H1 (cell line): ENCODE measurements around the gene UBE3B. TPM values are rescaled to one million over a fixed set of nuclear protein-coding genes. Genes with fewer than 3 reads are reported as not detected.

ENCODE experiments used
- CTCF ChIA-PET: fragments of 300-600 bp; sonication (Branson Sonifier 250); formaldehyde crosslinking; loops from one replicate; lab custom pipeline; 2021; ENCODE audit not compliant: partially characterized antibody; lab: Charles Lee
- POLR2A ChIA-PET: fragments of 300-600 bp; sonication (Branson Sonifier 250); formaldehyde crosslinking; loops from one replicate; lab custom pipeline; 2021; ENCODE audit warnings: inconsistent platforms; ENCODE audit not compliant: partially characterized antibody; lab: Charles Lee
- DNase-seq, 2 experiments: peaks; one replicate each; pipeline versions ENCODE4 v3.0.0 to v3.0.0-alpha.2; 2010 to 2022; ENCODE audit warnings: low spot score in 2 of 2, low read depth in 1 of 2, mixed read lengths in 1 of 2
- FAIRE-seq: peaks from 2 replicates; lab custom pipeline; 2011; peaks lifted over from hg19 to GRCh38; lab: Jason Lieb, UNC
- H2AFZ ChIP-seq: 2 replicates; pipeline ENCODE4 v1.8.1; 2012; ENCODE audit warnings: low read length, inconsistent platforms
- H2AK5ac ChIP-seq: 2 replicates; pipeline ENCODE4 v1.6.1; 2013; ENCODE audit warnings: low read depth, low read length
- H2BK120ac ChIP-seq: replicated peaks from 2 replicates; pipeline ENCODE3; 2013; ENCODE audit warnings: low read depth, low read length, inconsistent platforms
- H2BK12ac ChIP-seq: 2 replicates; pipeline ENCODE4 v1.6.1; 2013; ENCODE audit warnings: low read depth, low read length
- H2BK15ac ChIP-seq: 2 replicates; pipeline ENCODE4 v1.6.1; 2013; ENCODE audit warnings: low read length
- H2BK20ac ChIP-seq: 2 replicates; pipeline ENCODE4 v1.6.1; 2013; ENCODE audit warnings: low read length
- H2BK5ac ChIP-seq: 2 replicates; pipeline ENCODE4 v1.6.1; 2013; ENCODE audit warnings: low read depth, low read length
- H3K14ac ChIP-seq: 2 replicates; pipeline ENCODE4 v1.6.1; 2013; ENCODE audit warnings: inconsistent platforms; ENCODE audit not compliant: insufficient read length
- H3K18ac ChIP-seq: 2 replicates; pipeline ENCODE4 v1.6.1; 2013; ENCODE audit warnings: low read length; ENCODE audit errors: extremely low read depth
- H3K23ac ChIP-seq: 2 replicates; pipeline ENCODE4 v1.6.1; 2013; ENCODE audit warnings: inconsistent platforms; ENCODE audit not compliant: insufficient read length
- H3K23me2 ChIP-seq: 2 replicates; pipeline ENCODE4 v1.6.1; 2013; ENCODE audit warnings: low read depth, low read length
- H3K27ac ChIP-seq: 2 replicates; pipeline ENCODE4 v1.6.1; 2011; ENCODE audit warnings: low read depth, low read length, inconsistent platforms
- H3K27me3 ChIP-seq, 4 experiments: replicated peaks in 1 of 4; 1 replicate in 1 of 4; 2 replicates in 3 of 4; pipeline versions ENCODE4 v1.6.1 to v1.8.1; 2011 to 2013; ENCODE audit warnings: low read length in 3 of 4, mild to moderate bottlenecking in 3 of 4, inconsistent platforms in 2 of 4, mixed read lengths in 2 of 4, moderate library complexity in 1 of 4; ENCODE audit not compliant: control insufficient read depth in 3 of 4, insufficient read depth in 3 of 4; ENCODE audit errors: extremely low read depth in 1 of 4
- H3K36me3 ChIP-seq, 4 experiments: 2 replicates each; pipeline versions ENCODE4 v1.6.1 to v1.8.1; 2011 to 2013; ENCODE audit warnings: mild to moderate bottlenecking in 4 of 4, low read length in 3 of 4, moderate library complexity in 2 of 4, control low read depth in 1 of 4, inconsistent platforms in 1 of 4; ENCODE audit not compliant: insufficient read depth in 4 of 4, control insufficient read depth in 2 of 4
- H3K4ac ChIP-seq: replicated peaks from 2 replicates; pipeline ENCODE3; 2013; ENCODE audit warnings: low read length, low read depth, mixed read lengths, inconsistent platforms; ENCODE audit not compliant: insufficient read length
- H3K4me1 ChIP-seq, 4 experiments: replicated peaks in 1 of 4; 1 replicate in 1 of 4; 2 replicates in 3 of 4; pipeline versions ENCODE4 v1.6.1 to v1.8.1; 2011 to 2013; ENCODE audit warnings: low read length in 3 of 4, inconsistent platforms in 2 of 4, mixed read lengths in 1 of 4; ENCODE audit not compliant: insufficient read depth in 4 of 4, control insufficient read depth in 3 of 4
- H3K4me2 ChIP-seq, 2 experiments: 2 replicates each; pipeline versions ENCODE4 v1.6.1 to v1.8.1; 2011 to 2013; ENCODE audit warnings: low read depth in 2 of 2, low read length in 2 of 2, control low read depth in 1 of 2, inconsistent platforms in 1 of 2, mild to moderate bottlenecking in 1 of 2; ENCODE audit not compliant: insufficient read depth in 1 of 2
- H3K4me3 ChIP-seq, 4 experiments: fragments of 200-600, 300-600 bp in 1 of 4; sonication (generic), shearing (Covaris generic), sonication (Bioruptor Twin) in 1 of 4; 2 replicates each; pipeline versions ENCODE4 v1.5.1 to v1.8.1; 2011 to 2016; ENCODE audit warnings: low read length in 4 of 4, low read depth in 3 of 4, control low read depth in 2 of 4, inconsistent platforms in 2 of 4, mild to moderate bottlenecking in 2 of 4, mixed read lengths in 1 of 4, moderate library complexity in 1 of 4; ENCODE audit not compliant: insufficient read depth in 2 of 4; ENCODE audit errors: extremely low read depth in 1 of 4
- H3K56ac ChIP-seq: replicated peaks from 2 replicates; pipeline ENCODE3; 2013; ENCODE audit warnings: low read depth, mild to moderate bottlenecking, mixed read lengths, low read length, inconsistent platforms; ENCODE audit not compliant: insufficient read length
- H3K79me1 ChIP-seq: 2 replicates; pipeline ENCODE4 v1.6.1; 2013; ENCODE audit warnings: low read depth, low read length, control low read depth
- H3K79me2 ChIP-seq, 2 experiments: 2 replicates each; pipeline versions ENCODE4 v1.6.1 to v1.8.1; 2012 to 2013; ENCODE audit warnings: low read length in 2 of 2, mild to moderate bottlenecking in 2 of 2, inconsistent platforms in 1 of 2; ENCODE audit not compliant: insufficient read depth in 2 of 2, control insufficient read depth in 1 of 2
- H3K9ac ChIP-seq, 4 experiments: replicated peaks in 1 of 4; 1 replicate in 1 of 4; 2 replicates in 3 of 4; pipeline versions ENCODE4 v1.6.1 to v1.8.1; 2011 to 2013; ENCODE audit warnings: low read depth in 3 of 4, low read length in 3 of 4, control low read depth in 2 of 4, mild to moderate bottlenecking in 2 of 4, moderate library complexity in 2 of 4, inconsistent platforms in 1 of 4; ENCODE audit errors: extremely low read depth in 1 of 4
- H3K9me3 ChIP-seq, 2 experiments: 2 replicates each; pipeline versions ENCODE4 v1.6.1 to v1.8.1; 2012 to 2013; ENCODE audit warnings: mild to moderate bottlenecking in 2 of 2, moderate library complexity in 2 of 2, control low read depth in 1 of 2, inconsistent platforms in 1 of 2, low read depth in 1 of 2, low read length in 1 of 2, mixed read lengths in 1 of 2; ENCODE audit not compliant: insufficient read depth in 2 of 2
- H4K20me1 ChIP-seq, 2 experiments: replicated peaks in 1 of 2; 2 replicates each; pipeline versions ENCODE3 to v1.8.1; 2011 to 2013; ENCODE audit warnings: inconsistent platforms in 2 of 2, low read length in 2 of 2, mild to moderate bottlenecking in 1 of 2; ENCODE audit not compliant: insufficient read depth in 2 of 2, control insufficient read depth in 1 of 2
- H4K5ac ChIP-seq: 2 replicates; pipeline ENCODE4 v1.6.1; 2013; ENCODE audit warnings: low read length, low read depth, mixed read lengths, inconsistent platforms; ENCODE audit not compliant: insufficient read length
- H4K8ac ChIP-seq: 2 replicates; pipeline ENCODE4 v1.8.0; 2013; ENCODE audit warnings: mild to moderate bottlenecking, moderate library complexity, low read length, inconsistent platforms; ENCODE audit not compliant: insufficient read depth; ENCODE audit errors: extremely low read depth
- H4K91ac ChIP-seq: replicated peaks from 2 replicates; pipeline ENCODE3; 2013; ENCODE audit warnings: low read length, mixed read lengths, inconsistent platforms; ENCODE audit not compliant: insufficient read length
- BACH1 ChIP-seq: IDR thresholded peaks from 2 replicates; pipeline ENCODE4 v1.6.1; 2012; ENCODE audit warnings: low read length, improper control_type of control experiment
- CHD1 ChIP-seq: IDR thresholded peaks from 2 replicates; pipeline ENCODE4 v1.6.1; 2012; ENCODE audit warnings: low read depth, low read length, improper control_type of control experiment
- CTBP2 ChIP-seq: IDR thresholded peaks from 2 replicates; pipeline ENCODE4 v1.7.0; 2011; ENCODE audit warnings: borderline replicate concordance, mild to moderate bottlenecking, moderate library complexity, mixed read lengths, low read length; ENCODE audit not compliant: insufficient read depth, insufficient read length
- FOSL1 ChIP-seq: IDR thresholded peaks from 2 replicates; pipeline ENCODE4 v1.6.1; 2011; ENCODE audit warnings: mild to moderate bottlenecking, low read depth, low read length, moderate library complexity; ENCODE audit not compliant: insufficient read depth
- GTF2F1 ChIP-seq: IDR thresholded peaks from 2 replicates; pipeline ENCODE4 v1.6.1; 2012; ENCODE audit warnings: low read depth, low read length, improper control_type of control experiment, borderline replicate concordance
- HDAC6 ChIP-seq: IDR thresholded peaks from one replicate; pipeline ENCODE4 v1.7.1; 2012; ENCODE audit warnings: low read depth, mild to moderate bottlenecking, inconsistent platforms, low read length, moderate library complexity
- JUN ChIP-seq: IDR thresholded peaks from 2 replicates; pipeline ENCODE4 v1.6.1; 2011; ENCODE audit warnings: low read depth, mild to moderate bottlenecking, improper control_type of control experiment, low read length
- JUND ChIP-seq: IDR thresholded peaks from 2 replicates; pipeline ENCODE4 v1.6.1; 2011; ENCODE audit warnings: mild to moderate bottlenecking, improper control_type of control experiment, low read length
- MAX ChIP-seq: IDR thresholded peaks from 2 replicates; pipeline ENCODE4 v1.6.1; 2012; ENCODE audit warnings: inconsistent platforms
- NRF1 ChIP-seq: IDR thresholded peaks from 2 replicates; pipeline ENCODE4 v1.6.1; 2011; ENCODE audit warnings: mild to moderate bottlenecking, low read depth, low read length, improper control_type of control experiment
- RNF2 ChIP-seq: fragments of 200-900, 300-1000 bp; sonication (generic); IDR thresholded peaks from 2 replicates; pipeline ENCODE4 v1.7.1; 2016; ENCODE audit warnings: borderline replicate concordance, low read depth, mild to moderate bottlenecking, antibody characterized with exemption, low read length; ENCODE audit not compliant: poor library complexity, severe bottlenecking; ENCODE audit errors: missing control alignments
- SP4 ChIP-seq: IDR thresholded peaks from 2 replicates; pipeline ENCODE4 v1.6.1; 2012; ENCODE audit warnings: low read length, inconsistent platforms
- TAF7 ChIP-seq: optimal IDR thresholded peaks from 2 replicates; pipeline ENCODE3; 2011; ENCODE audit warnings: low read depth, mild to moderate bottlenecking, inconsistent platforms, low read length, moderate library complexity, borderline replicate concordance
- TEAD4 ChIP-seq: IDR thresholded peaks from 2 replicates; pipeline ENCODE4 v1.6.1; 2012; ENCODE audit warnings: low read depth, low read length, inconsistent platforms, mixed read lengths
- WGBS, 2 experiments: shearing (Covaris generic) in 1 of 2; methylation state at CpG; one replicate each; pipeline versions ENCODE4 v1.1.6 to v1.1.7; 2013 to 2015; ENCODE audit warnings: low lambda C conversion rate in 2 of 2, mixed read lengths in 2 of 2, inconsistent platforms in 1 of 2, low coverage in 1 of 2, missing lambda C conversion rate in 1 of 2; ENCODE audit not compliant: insufficient replicate concordance in 2 of 2, insufficient coverage in 1 of 2, insufficient read length in 1 of 2; ENCODE audit errors: extremely low coverage in 1 of 2, missing lambda C conversion rate in 1 of 2; 5-methylcytosine and 5-hydroxymethylcytosine counted together
- polyA plus RNA-seq, 7 experiments: library from polyadenylated mRNA; depleted of rRNA in 3 of 7; stranded (reverse) in 5 of 7; unstranded in 2 of 7; fragments of >200 nt in 5 of 7; fragments of 200-250 nt in 2 of 7; gene quantifications; 1 replicate in 5 of 7; 2 replicates in 1 of 7; 4 replicates in 1 of 7; pipeline versions ENCODE4 v1.2.1 to v1.2.3, GENCODE V29; 2011 to 2013; ENCODE audit warnings: missing spikeins in 2 of 7, mixed read lengths in 2 of 7
- total RNA-seq: library from RNA; stranded (reverse); fragmentation: NEBNext Ultra II Directional; extraction: Animal tissue kit (Norgen Biotek cat#: 25700); gene quantifications from 2 replicates; pipeline ENCODE4 v1.2.1, GENCODE V29; 2021

UBE3B gene
- total and polyA plus RNA-seq, 2 of the 8 experiments (the other 6 are each of a cell fraction or from before 2014, with no cell fraction given), result 14.0 to 21.1 TPM

- CTCF ChIA-PET, result interaction anchor here (17.4 kb wide), 1 partner anchor 13 kb away, joined by 181 read pairs; no protein-coding TSS in a partner anchor
- Histone ChIP-seq H4K5ac (no peak overlapping the region), H3K18ac (no peak overlapping the region), H3K27ac (no peak overlapping the region), H2AFZ (no peak overlapping the region), H3K9me3 (no peaks in the 10 kb centered on the region), H2BK5ac (no peak overlapping the region), H3K14ac (no peak overlapping the region), H3K79me1 (no peaks in the 10 kb centered on the region; the same call in none of the 2 replicates), H2AK5ac (no peak overlapping the region), H2BK15ac (no peak overlapping the region), H4K91ac (no peak overlapping the region), H2BK20ac (no peak overlapping the region), H3K27me3 (no peaks in the 10 kb centered on the region), H3K4ac (no peak overlapping the region), H3K4me1 (peaks cover 0 to 4% (median 2%) of the 10 kb centered on the region in 4 experiments; a peak in 2 of 7 replicates), H3K56ac (no peak overlapping the region), H2BK120ac (no peak overlapping the region), H3K9ac (no peak overlapping the region), H3K23ac (no peak overlapping the region), H3K23me2 (no peaks in the 10 kb centered on the region), H3K4me2 (no peak overlapping the region), H4K20me1 (peaks cover 3 to 7% of the 10 kb centered on the region in 2 experiments), H3K36me3 (peaks cover 2 to 15% (median 9%) of the 10 kb centered on the region in 4 experiments; a peak in 6 of 8 replicates), H3K79me2 (peaks cover 0 to 9% of the 10 kb centered on the region in 2 experiments; a peak in 1 of 4 replicates), H2BK12ac (no peak overlapping the region), H4K8ac (no peak overlapping the region), H3K4me3 (no peak overlapping the region)
- FAIRE-seq (no peak), DNase-seq (no peak)
- POLR2A ChIA-PET, result interaction anchor here (0.6 to 2.5 kb wide), 2 partner anchors 12 to 77 kb away, joined by 3 to 9 read pairs; no protein-coding TSS in a partner anchor
- 89% methylated on average over 2 of the region's 2 CpGs; no CpG with 5 or more reads in 1 of the 2 experiments for WGBS, 2 experiments
- no peak for TF ChIP-seq SP4
- TF ChIP-seq JUND, result no peak
- TF ChIP-seq MAX, result no peak
- no peak for TF ChIP-seq CHD1
- TF ChIP-seq HDAC6, result no peak
- TF ChIP-seq NRF1, result no peak
- no peak for TF ChIP-seq JUN
- TF ChIP-seq FOSL1, result no peak
- no peak for TF ChIP-seq BACH1
- no peak for TF ChIP-seq TAF7
- TF ChIP-seq RNF2, result no peak
- TF ChIP-seq TEAD4, result no peak
- no peak for TF ChIP-seq CTBP2
- TF ChIP-seq GTF2F1, result no peak
Measured at GRCh38 chr12:109445191-109445609, 32.2 kb upstream of the UBE3B start.
